ENCODE data around the gene GPR35.
"Not testable (repeated sequence)": the region's sequence is repeated elsewhere in the genome, so short reads cannot be mapped to it uniquely, and the experiment has no call there.

Gene GPR35

DNA sequence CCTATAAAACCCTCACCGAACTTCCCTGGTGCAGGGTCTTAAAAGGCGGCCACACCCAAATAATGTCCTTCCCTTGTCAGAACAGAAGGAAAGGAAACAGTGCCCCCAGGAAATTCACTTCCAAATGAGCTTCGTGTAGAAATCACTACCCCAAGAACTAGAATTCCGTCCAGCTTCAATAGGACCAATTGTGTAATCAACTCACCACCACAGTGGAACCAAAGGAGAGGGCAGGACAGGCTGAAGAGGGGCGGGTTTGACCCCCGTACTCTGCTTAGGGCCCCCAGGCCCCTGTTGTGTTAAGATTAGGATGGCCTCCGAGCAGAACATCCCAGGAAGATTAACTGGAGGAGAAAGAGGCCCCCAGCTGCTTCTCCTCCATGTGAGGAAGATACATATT is 24.1 kb downstream of the GPR35 start:
- in situ Hi-C loops (cut with HindIII; ENCODE audit: low sequenced_read_pairs), result loop anchor here (10.0 kb wide), 1 partner anchor 175 kb away; the partner anchor contains the start of gene KIF1A

DNA sequence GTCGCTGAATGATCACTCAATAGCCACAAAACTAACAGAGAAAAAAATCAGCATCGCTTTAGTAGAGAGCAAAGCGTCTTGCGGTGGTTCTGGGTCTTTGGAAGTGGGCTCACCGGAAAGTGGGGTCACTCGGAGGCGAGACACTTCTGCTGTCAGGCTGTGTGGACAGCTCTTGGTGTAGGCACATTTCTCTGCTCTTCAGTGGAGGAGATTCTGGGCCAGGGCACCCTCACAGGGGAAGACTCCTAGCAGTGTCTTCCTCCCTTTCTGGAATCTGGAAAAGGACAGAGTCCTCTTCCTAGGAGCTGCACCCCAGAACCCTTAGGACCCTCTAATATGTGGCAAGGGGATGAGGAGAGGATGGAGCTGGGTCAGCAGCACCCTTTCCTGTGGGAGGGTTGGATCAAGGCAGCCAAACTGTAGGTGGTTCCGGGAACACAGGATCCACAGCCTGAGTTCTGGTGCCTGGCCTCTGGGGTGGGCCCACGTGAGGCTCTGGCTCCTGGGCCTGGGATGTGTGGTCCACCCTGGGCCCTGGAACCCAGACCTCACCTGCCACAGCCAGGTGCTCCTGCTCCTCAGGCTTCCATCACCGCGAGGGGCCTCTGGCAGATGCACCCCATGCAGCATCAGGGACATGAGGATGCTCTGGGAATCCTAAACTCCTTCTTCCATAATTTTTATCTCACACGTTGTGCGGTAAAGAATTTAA is 25.1 kb downstream of the GPR35 start:
- in situ Hi-C loops (cut with HindIII; ENCODE audit: low sequenced_read_pairs), result no loop called here

- in situ Hi-C loops (cut with HindIII; ENCODE audit: low sequenced_read_pairs), result no loop called here
These were observed 25.9 kb downstream of the GPR35 start for GRCh38 chr2:240651185-240651584.

GRCh38 chr2:240655931-240656886 is 30.9 kb downstream of the GPR35 start:
- in situ Hi-C loops (cut with HindIII; ENCODE audit: low sequenced_read_pairs), result no loop called here

- in situ Hi-C loops (cut with HindIII; ENCODE audit: low sequenced_read_pairs), result not testable (repeated sequence)
These were observed 34.6 kb downstream of the GPR35 start for GRCh38 chr2:240659883-240660282.

DNA sequence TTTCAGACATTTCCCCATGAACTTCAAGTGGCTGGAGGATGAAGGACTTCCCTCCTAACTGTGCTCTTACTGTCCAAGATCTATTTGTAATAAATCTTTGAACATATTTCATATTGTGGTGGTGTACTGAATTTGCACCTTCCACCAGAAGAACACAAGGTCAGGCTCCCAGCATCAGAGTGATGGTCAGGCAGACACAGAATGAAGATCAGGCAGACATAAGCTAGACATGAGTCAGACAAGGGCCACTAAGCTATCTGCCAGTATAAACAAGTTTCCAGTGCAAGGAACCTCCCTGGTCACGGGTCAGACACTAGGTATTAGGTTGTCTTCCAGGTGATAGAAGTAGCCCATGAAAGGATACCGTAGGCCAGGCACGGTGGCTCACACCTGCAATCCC is 37.4 kb downstream of the GPR35 start:
- in situ Hi-C loops (cut with HindIII; ENCODE audit: low sequenced_read_pairs), result no loop called here

- in situ Hi-C loops (cut with HindIII; ENCODE audit: low sequenced_read_pairs), result no loop called here
These were observed 38.4 kb downstream of the GPR35 start for GRCh38 chr2:240663546-240664190.

DNA sequence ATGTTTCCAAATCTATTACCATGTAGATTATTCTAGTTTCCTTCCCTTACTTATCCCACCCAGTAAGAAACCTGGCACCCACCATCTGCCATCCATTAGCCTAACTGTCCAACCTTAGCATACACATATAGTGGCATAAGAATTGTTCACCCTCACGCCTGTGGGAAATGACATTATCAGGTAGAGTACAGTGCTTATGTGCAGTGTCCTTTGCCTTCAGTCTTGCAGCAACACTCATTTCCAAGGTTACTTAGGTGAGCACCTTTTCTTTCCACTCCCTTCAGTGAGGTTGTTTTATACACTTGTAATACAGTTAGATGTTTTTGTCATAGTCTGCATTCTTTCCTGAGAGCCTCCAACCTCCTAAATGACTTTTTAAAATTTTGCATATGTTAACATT is 39.3 kb downstream of the GPR35 start:
- in situ Hi-C loops (cut with HindIII; ENCODE audit: low sequenced_read_pairs), result no loop called here

DNA sequence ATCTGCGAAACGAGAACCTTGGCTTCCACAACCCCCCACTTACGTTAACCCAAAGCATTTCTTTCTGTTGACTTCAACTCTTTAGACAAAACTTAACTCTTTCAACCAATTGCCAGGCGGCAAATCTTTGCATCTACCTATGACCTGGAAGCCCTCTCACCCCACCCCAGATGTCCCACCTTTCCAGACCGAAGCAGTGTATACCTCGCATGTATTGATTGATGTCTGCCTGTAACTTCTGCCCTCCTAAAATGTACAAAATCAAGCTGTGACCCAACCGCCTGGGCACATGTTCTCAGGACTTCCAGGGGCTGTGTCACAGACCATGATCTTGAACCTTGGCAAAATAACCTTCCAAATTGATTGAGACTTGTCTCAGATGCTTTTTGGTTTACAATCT is 45.1 kb downstream of the GPR35 start:
- in situ Hi-C loops (cut with HindIII; ENCODE audit: low sequenced_read_pairs), result no loop called here

DNA sequence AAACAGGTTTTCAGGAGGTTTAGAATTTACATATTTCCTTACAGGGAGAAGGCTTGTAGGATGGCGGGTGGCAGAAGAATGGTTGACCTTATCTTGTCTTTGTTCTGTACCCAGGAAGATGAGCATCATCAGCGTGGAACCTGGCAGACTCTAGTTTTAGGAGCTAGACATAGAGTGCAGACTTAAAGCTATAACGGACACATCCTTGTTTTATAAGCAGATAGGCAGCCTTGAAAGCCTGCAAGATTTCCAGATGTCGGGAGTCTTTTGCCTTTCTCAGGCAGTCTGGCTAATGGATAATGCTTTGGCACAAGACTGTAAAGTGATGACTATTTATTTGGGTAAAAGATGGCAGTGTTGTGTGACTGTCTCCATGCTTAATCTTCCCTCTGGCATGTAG is 45.7 kb downstream of the GPR35 start:
- in situ Hi-C loops (cut with HindIII; ENCODE audit: low sequenced_read_pairs), result no loop called here

DNA sequence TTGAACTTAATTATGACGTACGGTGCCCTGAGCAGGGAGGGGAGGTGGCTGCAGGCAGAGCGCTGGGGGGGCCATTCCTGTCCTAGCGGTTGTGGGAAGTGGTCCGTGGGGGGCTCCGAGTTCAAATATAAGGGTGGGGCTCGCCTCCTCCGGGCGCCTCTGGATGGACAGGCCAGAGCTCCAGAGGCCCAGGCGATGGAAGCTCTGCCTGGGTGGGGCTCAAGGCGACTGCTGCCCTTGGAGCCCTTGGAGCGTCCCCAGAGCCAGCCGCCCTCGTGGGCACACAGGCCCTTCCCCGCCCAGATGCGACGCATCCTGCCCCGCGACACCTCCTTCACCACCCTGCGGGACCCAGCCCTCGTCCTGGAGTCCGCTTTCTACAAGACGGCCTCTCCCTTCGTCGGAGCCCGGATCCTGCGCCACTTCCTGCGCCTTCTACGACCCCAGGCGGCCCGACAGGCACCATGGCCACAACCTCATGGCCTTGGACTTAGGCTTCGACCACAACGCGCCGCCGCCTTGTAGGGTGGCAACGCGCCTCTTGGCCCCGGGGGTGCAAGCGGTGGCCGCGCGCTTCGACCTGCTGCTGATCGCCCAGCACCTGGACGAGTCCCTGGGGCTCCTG is 46.9 kb downstream of the GPR35 start:
- in situ Hi-C loops (cut with HindIII; ENCODE audit: low sequenced_read_pairs), result no loop called here

DNA sequence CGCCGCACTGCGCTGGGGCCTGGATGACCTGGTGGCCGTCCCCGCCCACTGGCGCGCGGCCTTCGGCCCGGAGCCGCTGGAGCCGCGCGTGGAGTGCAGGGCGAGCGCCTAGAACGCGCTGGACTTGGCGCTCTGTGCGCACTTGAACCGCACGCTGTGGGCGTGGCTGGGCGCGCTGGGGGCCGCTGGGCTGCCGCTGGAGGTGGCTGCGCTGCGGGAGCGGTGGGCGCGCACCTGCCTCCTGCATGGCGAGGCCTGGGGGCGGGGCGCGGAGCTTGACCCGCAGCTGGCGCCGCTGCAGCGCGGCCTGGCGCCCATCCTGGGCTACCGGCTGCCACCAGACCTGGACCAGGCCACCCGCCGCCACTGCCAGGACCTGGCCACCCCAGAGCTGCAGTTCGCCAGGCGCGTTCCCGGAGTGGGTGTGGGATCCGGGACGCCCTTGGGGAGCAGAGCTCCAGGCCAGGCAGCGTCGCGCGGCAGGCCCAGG is 47.5 kb downstream of the GPR35 start:
- in situ Hi-C loops (cut with HindIII; ENCODE audit: low sequenced_read_pairs), result no loop called here

- in situ Hi-C loops (cut with HindIII; ENCODE audit: low sequenced_read_pairs), result not testable (repeated sequence)
These were observed 49.3 kb downstream of the GPR35 start for GRCh38 chr2:240674461-240675184.

DNA sequence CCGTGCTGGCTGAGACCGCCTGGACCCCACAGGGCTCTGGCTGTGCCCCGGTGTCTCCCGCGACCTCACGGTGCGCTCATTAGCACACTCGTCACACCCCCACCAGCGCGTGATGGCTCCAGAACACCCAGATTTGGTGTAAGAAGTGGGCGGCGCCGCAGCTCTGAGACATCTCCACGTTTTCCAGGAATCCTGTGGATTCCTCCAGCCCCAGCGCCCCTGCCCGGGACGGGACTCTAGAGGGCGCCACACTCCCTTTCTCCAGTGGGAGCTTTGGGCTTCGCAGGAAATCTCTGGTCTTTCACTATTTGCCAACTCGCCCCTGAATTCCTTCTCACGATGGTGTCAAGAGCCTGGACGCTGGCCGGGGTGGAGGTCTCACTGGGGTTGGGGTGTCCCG is 50.1 kb downstream of the GPR35 start:
- in situ Hi-C loops (cut with HindIII; ENCODE audit: low sequenced_read_pairs), result not testable (repeated sequence)

GRCh38 chr2:240678043-240678442 is 52.8 kb downstream of the GPR35 start:
- in situ Hi-C loops (cut with HindIII; ENCODE audit: low sequenced_read_pairs), result not testable (repeated sequence)

DNA sequence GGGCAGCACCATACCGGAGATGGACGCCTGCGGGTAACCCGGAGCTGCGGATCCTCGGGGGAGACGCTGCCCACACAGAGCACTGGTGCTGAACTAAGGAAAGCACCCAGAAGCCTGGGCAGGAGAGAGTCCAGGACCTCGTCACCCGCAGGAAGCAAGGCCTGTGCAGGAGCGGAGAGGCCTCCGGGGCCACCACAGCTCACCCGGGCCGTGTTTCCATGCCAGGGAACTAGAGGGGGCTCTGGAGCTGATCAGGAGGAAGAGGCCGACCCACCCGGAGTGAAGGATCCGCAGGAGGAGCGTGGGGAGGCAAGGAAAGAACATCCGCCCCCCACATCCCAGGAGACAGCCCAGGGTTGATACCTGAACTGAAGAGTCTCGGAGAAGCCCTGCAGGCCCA is 53.6 kb downstream of the GPR35 start:
- in situ Hi-C loops (cut with HindIII; ENCODE audit: low sequenced_read_pairs), result not testable (repeated sequence)

GRCh38 chr2:240680185-240680584 is 54.9 kb downstream of the GPR35 start:
- in situ Hi-C loops (cut with HindIII; ENCODE audit: low sequenced_read_pairs), result not testable (repeated sequence)
